ENCODE results near the gene DOK6.

DOK6 gene

DNA sequence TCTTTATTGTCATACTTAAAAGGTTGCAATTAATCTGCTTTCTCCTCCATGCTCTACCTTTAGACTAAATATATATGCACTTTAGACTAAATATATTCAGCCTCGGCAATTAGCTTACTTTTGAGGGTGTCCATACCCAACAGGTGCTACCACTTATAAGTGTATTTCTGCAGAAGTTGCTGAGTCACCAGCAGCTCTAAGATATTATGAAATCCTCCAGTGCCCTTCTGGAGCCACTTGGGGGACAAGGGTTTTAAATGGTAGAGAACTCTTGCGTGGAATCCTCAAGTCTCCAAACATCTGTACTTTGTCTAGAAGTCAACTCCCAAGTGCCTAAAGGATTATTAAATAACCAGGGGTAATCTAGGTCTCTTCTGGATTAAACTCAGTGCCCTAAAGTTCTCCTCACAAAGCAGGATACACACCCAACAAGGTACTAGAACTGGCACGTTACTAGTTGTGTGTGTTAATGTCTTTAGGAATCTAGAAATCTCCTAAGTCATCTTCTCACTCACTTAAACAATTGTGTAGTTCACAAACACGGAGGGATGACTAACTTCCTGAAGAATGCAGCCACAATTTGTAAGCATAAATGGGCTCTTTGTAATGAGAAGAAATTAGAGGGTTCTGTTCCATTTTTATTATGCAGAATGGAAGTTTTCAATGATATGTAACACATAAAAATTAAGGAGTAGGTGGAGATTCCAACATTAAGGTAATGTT, 387.3 kb downstream of the DOK6 start:
- TF ChIP-seq SIN3A (IDR thresholded peaks at IDR 0.05; ENCODE audit: borderline replicate concordance, insufficient read depth, low read length) (no peak), TAF1 (IDR thresholded peaks at IDR 0.05; ENCODE audit: borderline replicate concordance, insufficient read depth, low read length) (no peak), FOXP2 (optimal IDR thresholded peaks at IDR 0.05; ENCODE audit: borderline replicate concordance, extremely low read depth, extremely low read length, insufficient read depth) (no peak), POLR2AphosphoS5 (IDR thresholded peaks at IDR 0.05; ENCODE audit: low read depth, low read length) (no peak)
- TF ChIP-seq, protein P1, sequence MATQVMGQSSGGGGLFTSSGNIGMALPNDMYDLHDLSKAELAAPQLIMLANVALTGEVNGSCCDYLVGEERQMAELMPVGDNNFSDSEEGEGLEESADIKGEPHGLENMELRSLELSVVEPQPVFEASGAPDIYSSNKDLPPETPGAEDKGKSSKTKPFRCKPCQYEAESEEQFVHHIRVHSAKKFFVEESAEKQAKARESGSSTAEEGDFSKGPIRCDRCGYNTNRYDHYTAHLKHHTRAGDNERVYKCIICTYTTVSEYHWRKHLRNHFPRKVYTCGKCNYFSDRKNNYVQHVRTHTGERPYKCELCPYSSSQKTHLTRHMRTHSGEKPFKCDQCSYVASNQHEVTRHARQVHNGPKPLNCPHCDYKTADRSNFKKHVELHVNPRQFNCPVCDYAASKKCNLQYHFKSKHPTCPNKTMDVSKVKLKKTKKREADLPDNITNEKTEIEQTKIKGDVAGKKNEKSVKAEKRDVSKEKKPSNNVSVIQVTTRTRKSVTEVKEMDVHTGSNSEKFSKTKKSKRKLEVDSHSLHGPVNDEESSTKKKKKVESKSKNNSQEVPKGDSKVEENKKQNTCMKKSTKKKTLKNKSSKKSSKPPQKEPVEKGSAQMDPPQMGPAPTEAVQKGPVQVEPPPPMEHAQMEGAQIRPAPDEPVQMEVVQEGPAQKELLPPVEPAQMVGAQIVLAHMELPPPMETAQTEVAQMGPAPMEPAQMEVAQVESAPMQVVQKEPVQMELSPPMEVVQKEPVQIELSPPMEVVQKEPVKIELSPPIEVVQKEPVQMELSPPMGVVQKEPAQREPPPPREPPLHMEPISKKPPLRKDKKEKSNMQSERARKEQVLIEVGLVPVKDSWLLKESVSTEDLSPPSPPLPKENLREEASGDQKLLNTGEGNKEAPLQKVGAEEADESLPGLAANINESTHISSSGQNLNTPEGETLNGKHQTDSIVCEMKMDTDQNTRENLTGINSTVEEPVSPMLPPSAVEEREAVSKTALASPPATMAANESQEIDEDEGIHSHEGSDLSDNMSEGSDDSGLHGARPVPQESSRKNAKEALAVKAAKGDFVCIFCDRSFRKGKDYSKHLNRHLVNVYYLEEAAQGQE (IDR thresholded peaks at IDR 0.05; ENCODE audit: insufficient read depth in 1 of 2, low read depth in 2 of 2, low read length in 2 of 2) = no peak

DNA sequence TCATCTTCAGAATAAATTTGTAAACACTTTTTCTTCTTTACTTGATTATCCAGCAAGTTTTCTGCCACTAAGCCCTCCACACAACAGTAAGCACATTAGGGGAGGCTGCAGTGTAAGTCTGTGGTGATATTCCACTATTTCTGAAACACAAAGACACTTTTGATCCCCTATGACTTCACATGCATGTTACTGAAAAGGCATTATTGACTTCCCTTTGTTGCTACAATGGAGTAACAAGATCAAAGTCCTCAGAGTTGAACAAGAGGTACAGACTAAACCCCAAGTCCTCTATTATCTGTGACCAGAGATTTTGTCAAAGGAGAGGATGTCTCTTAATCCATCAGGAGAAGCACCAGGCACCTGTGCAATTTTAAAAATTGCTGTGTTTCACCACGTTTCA, 389.1 kb downstream of the DOK6 start:
- TF ChIP-seq POLR2AphosphoS5 (IDR thresholded peaks at IDR 0.05; ENCODE audit: low read depth, low read length) = no peak
- no peak for TF ChIP-seq SIN3A (IDR thresholded peaks at IDR 0.05; ENCODE audit: borderline replicate concordance, insufficient read depth, low read length)

DNA sequence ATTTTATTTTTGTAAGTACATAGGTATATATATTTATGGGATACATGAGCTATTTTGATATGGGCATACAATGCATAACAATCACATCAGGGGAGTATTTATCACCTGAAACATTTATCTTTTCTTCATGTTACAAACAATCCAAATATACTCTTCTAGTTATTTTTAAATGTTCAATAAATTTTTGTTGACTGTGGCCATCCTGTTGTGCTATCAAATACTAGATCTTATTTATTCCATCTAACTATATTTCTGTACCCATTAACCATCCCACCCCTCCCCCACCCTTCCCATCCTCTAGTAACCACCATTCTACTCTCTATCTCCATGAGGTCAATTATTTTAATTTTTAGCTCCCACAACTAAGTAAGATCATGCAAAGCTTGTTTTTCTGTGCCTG, 390.0 kb downstream of the DOK6 start:
- TF ChIP-seq TAF1 (IDR thresholded peaks at IDR 0.05; ENCODE audit: borderline replicate concordance, insufficient read depth, low read length) (no peak), SIN3A (IDR thresholded peaks at IDR 0.05; ENCODE audit: borderline replicate concordance, insufficient read depth, low read length) (no peak), FOXP2 (optimal IDR thresholded peaks at IDR 0.05; ENCODE audit: borderline replicate concordance, extremely low read depth, extremely low read length, insufficient read depth) (no peak), POLR2AphosphoS5 (IDR thresholded peaks at IDR 0.05; ENCODE audit: low read depth, low read length) (no peak)
- TF ChIP-seq, protein P1 (IDR thresholded peaks at IDR 0.05; ENCODE audit: insufficient read depth in 1 of 2, low read depth in 2 of 2, low read length in 2 of 2) = no peak

DNA sequence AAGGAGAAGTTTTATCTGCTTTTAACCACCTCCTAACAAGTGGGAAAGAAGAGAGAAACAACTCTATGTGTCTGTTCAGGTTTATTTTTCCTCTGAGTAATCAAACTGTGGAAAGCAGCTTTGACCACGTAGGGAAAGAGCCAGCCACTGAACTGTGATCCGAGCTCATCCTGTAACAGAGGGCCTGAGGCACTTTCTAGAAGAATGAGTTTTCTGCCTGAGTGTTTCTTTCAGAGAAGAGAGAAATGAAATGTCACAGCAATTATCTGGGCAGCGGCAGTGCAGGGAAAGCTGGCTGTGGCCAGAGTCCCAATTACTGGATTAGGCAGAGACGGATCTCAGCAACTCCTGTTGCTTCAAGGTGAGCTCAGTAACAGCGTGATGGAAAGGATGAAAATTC, 395.1 kb downstream of the DOK6 start:
- TF ChIP-seq POLR2AphosphoS5 (IDR thresholded peaks at IDR 0.05; ENCODE audit: low read depth, low read length) (no peak), FOXP2 (optimal IDR thresholded peaks at IDR 0.05; ENCODE audit: borderline replicate concordance, extremely low read depth, extremely low read length, insufficient read depth) (no peak), SIN3A (IDR thresholded peaks at IDR 0.05; ENCODE audit: borderline replicate concordance, insufficient read depth, low read length) (no peak), TAF1 (IDR thresholded peaks at IDR 0.05; ENCODE audit: borderline replicate concordance, insufficient read depth, low read length) (no peak)
- TF ChIP-seq, protein P1 (IDR thresholded peaks at IDR 0.05; ENCODE audit: insufficient read depth in 1 of 2, low read depth in 2 of 2, low read length in 2 of 2) = no peak

DNA sequence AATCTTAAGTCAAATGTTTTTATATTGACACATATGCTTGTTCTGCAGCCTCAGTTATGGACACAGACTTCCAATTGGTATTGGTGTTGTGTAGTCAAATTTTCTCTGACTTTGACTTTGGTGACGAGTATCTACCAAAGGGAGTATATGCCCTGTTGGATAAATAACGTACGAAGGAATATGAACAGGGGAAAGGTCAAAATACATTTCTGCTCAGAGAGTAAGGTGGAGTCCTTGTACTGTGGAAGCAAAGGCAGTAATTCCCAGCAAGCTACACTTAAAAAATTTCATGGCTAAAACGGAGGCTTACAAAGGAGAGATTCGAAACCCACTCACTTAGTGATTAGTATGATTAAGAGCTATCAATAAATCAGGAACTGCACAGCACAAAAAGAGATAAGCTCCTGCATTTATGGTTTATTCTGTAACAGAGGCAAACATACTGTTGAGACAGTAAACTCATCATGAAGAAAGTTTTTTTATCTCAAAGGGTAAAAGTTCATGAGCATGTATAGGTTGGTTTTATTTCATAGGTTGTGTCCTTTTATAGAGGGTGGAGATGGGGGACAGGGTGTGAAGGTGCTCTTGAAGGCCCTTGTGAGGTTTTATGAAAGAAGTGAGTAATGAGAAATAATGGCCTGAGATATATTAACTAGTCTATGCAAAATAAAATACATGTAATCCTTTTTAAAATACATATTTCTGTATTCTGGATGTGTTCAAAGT, 404.3 kb downstream of the DOK6 start:
- TF ChIP-seq SIN3A (IDR thresholded peaks at IDR 0.05; ENCODE audit: borderline replicate concordance, insufficient read depth, low read length) (no peak), POLR2AphosphoS5 (IDR thresholded peaks at IDR 0.05; ENCODE audit: low read depth, low read length) (no peak), FOXP2 (optimal IDR thresholded peaks at IDR 0.05; ENCODE audit: borderline replicate concordance, extremely low read depth, extremely low read length, insufficient read depth) (no peak), TAF1 (IDR thresholded peaks at IDR 0.05; ENCODE audit: borderline replicate concordance, insufficient read depth, low read length) (no peak)
- TF ChIP-seq, protein P1 (IDR thresholded peaks at IDR 0.05; ENCODE audit: insufficient read depth in 1 of 2, low read depth in 2 of 2, low read length in 2 of 2) = no peak

All from PFSK-1 (cell line).